Midbrain (tissue), 1 donor: Measurements from ENCODE around the gene NDUFB1.

Experiments
- DNase-seq: peaks from one replicate; lab custom pipeline; 2025; lab: John Stamatoyannopoulos, UW

The NDUFB1 gene

GRCh38 chr14:92121670-92122350 lies at the start of gene NDUFB1, which contains the start of gene CPSF2:
Gene NDUFB1, minus strand, starts transcription at chr14:92121706. Its CDS starts 4,069 bp downstream, at chr14:92117637.
Gene CPSF2, plus strand, starts transcription at chr14:92121969. Its CDS starts 9,016 bp downstream, at chr14:92130985.
- peak; percentile 90 for DNase-seq

- DNase-seq = no peak
Measured at GRCh38 chr14:92164958-92165357, 43.5 kb upstream of the NDUFB1 start.

- no peak for DNase-seq
Measured at GRCh38 chr14:92161521-92161920, 40.0 kb upstream of the NDUFB1 start.

GRCh38 chr14:92160619-92161018 lies 39.1 kb upstream of the NDUFB1 start:
- DNase-seq = no peak

- DNase-seq = no peak
Measured at GRCh38 chr14:92154283-92154942, 32.9 kb upstream of the NDUFB1 start.

- DNase-seq = no peak
Measured at GRCh38 chr14:92153581-92153980, 32.1 kb upstream of the NDUFB1 start.

GRCh38 chr14:92144708-92145107 lies 23.2 kb upstream of the NDUFB1 start:
- no peak for DNase-seq

GRCh38 chr14:92143962-92144361 lies 22.5 kb upstream of the NDUFB1 start:
- DNase-seq = no peak

GRCh38 chr14:92143309-92143708 lies 21.8 kb upstream of the NDUFB1 start:
- no peak for DNase-seq

GRCh38 chr14:92135269-92135668 lies 13.8 kb upstream of the NDUFB1 start:
- peak; percentile 8 for DNase-seq

GRCh38 chr14:92134456-92134855 lies 12.9 kb upstream of the NDUFB1 start:
- DNase-seq = no peak

GRCh38 chr14:92122761-92123160 lies 1.3 kb upstream of the NDUFB1 start:
- no peak for DNase-seq

- peak; percentile 44 for DNase-seq
Measured at GRCh38 chr14:92122351-92122677, 808 bp upstream of the NDUFB1 start.

- DNase-seq = no peak
Measured at GRCh38 chr14:92121207-92121669, 268 bp downstream of the NDUFB1 start.

- no peak for DNase-seq
Measured at GRCh38 chr14:92109490-92109889, 12.0 kb downstream of the NDUFB1 start.

GRCh38 chr14:92108345-92109254 lies 12.9 kb downstream of the NDUFB1 start:
- no peak for DNase-seq

- DNase-seq = peak; percentile 97
Measured at GRCh38 chr14:92106143-92106926, 15.2 kb downstream of the NDUFB1 start, which contains the start of gene ATXN3. Gene ATXN3, minus strand, starts transcription at chr14:92106582. Its CDS starts 30 bp downstream, at chr14:92106552.

- no peak for DNase-seq
Measured at GRCh38 chr14:92105893-92106142, 15.7 kb downstream of the NDUFB1 start.

GRCh38 chr14:92105073-92105892 lies 16.2 kb downstream of the NDUFB1 start:
- DNase-seq = peak; percentile 37

GRCh38 chr14:92103363-92103989 lies 18.0 kb downstream of the NDUFB1 start:
- no peak for DNase-seq
